ENCODE measurements around the gene PHLDA1.

GRCh38 chr12:75977590-75977951 is 54.0 kb downstream of the PHLDA1 start:
- no peak for TF ChIP-seq CTCF (conservative IDR thresholded peaks at IDR 0.05; ENCODE audit: low read depth, low read length)
- no peak for TF ChIP-seq POLR2A (IDR thresholded peaks at IDR 0.05; ENCODE audit: low read depth, low read length)
- no peak for TF ChIP-seq FOS (IDR thresholded peaks at IDR 0.05; ENCODE audit: low read depth, low read length)
- TF ChIP-seq SMC3 (IDR thresholded peaks at IDR 0.05; ENCODE audit: low read depth, low read length) = no peak
- TF ChIP-seq BHLHE40 (IDR thresholded peaks at IDR 0.05; ENCODE audit: low read depth, low read length) = no peak
